WTC11 (cell line): Measurements from ENCODE around the gene TEX36. TPM values are rescaled to one million over a fixed set of nuclear protein-coding genes. Genes with fewer than 3 reads are reported as not detected.

ENCODE experiments used
- FOXJ3 ChIP-seq: sonication (generic); formaldehyde crosslinking; IDR thresholded peaks from 2 replicates; pipeline ENCODE4 v1.9.0; 2021; ENCODE audit warnings: missing genetic modification reagents, mild to moderate bottlenecking, borderline replicate concordance
- PRDM15 ChIP-seq: sonication (generic); formaldehyde crosslinking; IDR thresholded peaks from 2 replicates; pipeline ENCODE4 v1.8.0; 2022; ENCODE audit warnings: missing genetic modification reagents
- RELA ChIP-seq: sonication (generic); formaldehyde crosslinking; IDR thresholded peaks from 2 replicates; pipeline ENCODE4 v1.8.1; 2022; ENCODE audit warnings: missing genetic modification reagents, mild to moderate bottlenecking, borderline replicate concordance
- SMAD3 ChIP-seq: sonication (generic); formaldehyde crosslinking; IDR thresholded peaks from 2 replicates; pipeline ENCODE4 v1.8.0; 2022; ENCODE audit warnings: missing genetic modification reagents, mild to moderate bottlenecking, borderline replicate concordance
- total RNA-seq: library from RNA; stranded (reverse); gene quantifications from 3 replicates; pipeline ENCODE4 v1.2.3, GENCODE V29; 2021
- TF ChIP-seq, protein P1 (sequence below): sonication (generic); formaldehyde crosslinking; IDR thresholded peaks from 2 replicates; pipeline ENCODE4 v1.8.1; 2022; ENCODE audit warnings: low read depth, missing genetic modification reagents, borderline replicate concordance

Gene TEX36
- total RNA-seq, 1 experiment from 2014 or later = not detected

DNA sequence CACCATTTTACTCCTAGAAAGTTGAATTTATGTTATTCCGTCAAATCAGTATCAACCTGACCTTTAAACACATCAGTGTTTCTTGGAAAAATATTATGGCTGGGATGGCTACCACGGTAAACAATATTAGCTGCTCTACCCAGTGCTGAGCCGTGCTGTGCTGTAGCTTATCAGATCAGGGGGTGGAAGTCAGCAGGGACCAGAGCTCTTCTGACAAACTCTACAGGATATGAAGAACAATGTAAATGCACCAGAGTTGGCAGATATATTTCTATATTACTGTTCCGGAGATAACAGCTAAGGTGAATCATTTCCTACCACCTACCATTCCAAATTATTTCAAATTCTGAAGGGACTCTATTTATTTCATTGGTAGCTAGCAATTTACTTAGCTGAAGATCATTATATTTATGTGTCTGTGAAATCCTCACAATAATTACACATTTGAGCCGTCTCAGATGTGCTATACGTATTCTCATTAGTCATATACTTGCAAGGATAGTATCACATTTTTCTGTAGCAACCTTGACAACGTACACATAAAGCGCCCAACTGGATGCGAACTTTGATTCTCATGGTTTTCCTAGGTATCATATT lies 76.5 kb downstream of the TEX36 start (continued):
- TF ChIP-seq PRDM15 (no peak), RELA (no peak), FOXJ3 (CRISPR knock-in tag) (no peak), SMAD3 (CRISPR knock-in tag) (no peak)
- TF ChIP-seq, protein P1, sequence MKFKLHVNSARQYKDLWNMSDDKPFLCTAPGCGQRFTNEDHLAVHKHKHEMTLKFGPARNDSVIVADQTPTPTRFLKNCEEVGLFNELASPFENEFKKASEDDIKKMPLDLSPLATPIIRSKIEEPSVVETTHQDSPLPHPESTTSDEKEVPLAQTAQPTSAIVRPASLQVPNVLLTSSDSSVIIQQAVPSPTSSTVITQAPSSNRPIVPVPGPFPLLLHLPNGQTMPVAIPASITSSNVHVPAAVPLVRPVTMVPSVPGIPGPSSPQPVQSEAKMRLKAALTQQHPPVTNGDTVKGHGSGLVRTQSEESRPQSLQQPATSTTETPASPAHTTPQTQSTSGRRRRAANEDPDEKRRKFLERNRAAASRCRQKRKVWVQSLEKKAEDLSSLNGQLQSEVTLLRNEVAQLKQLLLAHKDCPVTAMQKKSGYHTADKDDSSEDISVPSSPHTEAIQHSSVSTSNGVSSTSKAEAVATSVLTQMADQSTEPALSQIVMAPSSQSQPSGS (CRISPR knock-in tag) = no peak

Other genes starting within 250 kb of the TEX36 start
- gene EDRF1, start 36.5 kb upstream of the TEX36 start, total RNA-seq = 27.5 to 32.9 TPM (median 29.2 TPM) in 3 replicates
- not detected in 3 replicates for gene MMP21, start 92.7 kb upstream of the TEX36 start, total RNA-seq
- gene UROS, start 140.1 kb upstream of the TEX36 start, total RNA-seq = 46.9 to 49.7 TPM (median 48.7 TPM) in 3 replicates
- gene BCCIP, start 140.4 kb upstream of the TEX36 start, total RNA-seq = 95.3 to 102 TPM (median 96.4 TPM) in 3 replicates
- 22.7 to 28.0 TPM (median 25.6 TPM) in 3 replicates for gene DHX32, start 198.1 kb upstream of the TEX36 start, total RNA-seq
- 1.8 to 3.4 TPM (median 2.8 TPM) in 3 replicates for gene FANK1, start 213.4 kb upstream of the TEX36 start, total RNA-seq